Adrenal gland (tissue), 5 donors: ENCODE measurements around the gene FLACC1.

Source experiments
- POLR2A ChIP-seq, 2 donors: fragments of 450-650 bp; IDR thresholded peaks; one replicate each; pipeline ENCODE4 v1.6.1; 2017; ENCODE audit warnings: antibody characterized with exemption in 2 of 2, mild to moderate bottlenecking in 2 of 2, moderate library complexity in 1 of 2
- TF ChIP-seq, protein P1 (sequence below), 6 experiments: fragments of 450-650 bp in 4 of 6; fragments of 200-600 bp in 2 of 6; sonication (generic) in 1 of 6; IDR thresholded peaks; 1 replicate in 5 of 6; 2 replicates in 1 of 6; pipeline versions ENCODE4 v1.5.1 to v1.8.0; 2016 to 2021; ENCODE audit warnings: antibody characterized with exemption in 6 of 6, mild to moderate bottlenecking in 2 of 6, moderate library complexity in 1 of 6
- donor health status: DM: no; HTN: no; CAD: no.

- no peak for TF ChIP-seq POLR2A (IDR thresholded peaks at IDR 0.05)
- TF ChIP-seq, protein P1, sequence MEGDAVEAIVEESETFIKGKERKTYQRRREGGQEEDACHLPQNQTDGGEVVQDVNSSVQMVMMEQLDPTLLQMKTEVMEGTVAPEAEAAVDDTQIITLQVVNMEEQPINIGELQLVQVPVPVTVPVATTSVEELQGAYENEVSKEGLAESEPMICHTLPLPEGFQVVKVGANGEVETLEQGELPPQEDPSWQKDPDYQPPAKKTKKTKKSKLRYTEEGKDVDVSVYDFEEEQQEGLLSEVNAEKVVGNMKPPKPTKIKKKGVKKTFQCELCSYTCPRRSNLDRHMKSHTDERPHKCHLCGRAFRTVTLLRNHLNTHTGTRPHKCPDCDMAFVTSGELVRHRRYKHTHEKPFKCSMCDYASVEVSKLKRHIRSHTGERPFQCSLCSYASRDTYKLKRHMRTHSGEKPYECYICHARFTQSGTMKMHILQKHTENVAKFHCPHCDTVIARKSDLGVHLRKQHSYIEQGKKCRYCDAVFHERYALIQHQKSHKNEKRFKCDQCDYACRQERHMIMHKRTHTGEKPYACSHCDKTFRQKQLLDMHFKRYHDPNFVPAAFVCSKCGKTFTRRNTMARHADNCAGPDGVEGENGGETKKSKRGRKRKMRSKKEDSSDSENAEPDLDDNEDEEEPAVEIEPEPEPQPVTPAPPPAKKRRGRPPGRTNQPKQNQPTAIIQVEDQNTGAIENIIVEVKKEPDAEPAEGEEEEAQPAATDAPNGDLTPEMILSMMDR (IDR thresholded peaks at IDR 0.05): no peak
Observed at GRCh38 chr2:201263779-201264178, 93.4 kb downstream of the FLACC1 start.
